ENCODE data around the gene ADSS2. TPM values are rescaled to one million over a fixed set of nuclear protein-coding genes. Genes with fewer than 3 reads are reported as not detected.
"Not testable (repeated sequence)": the region's sequence is repeated elsewhere in the genome, so short reads cannot be mapped to it uniquely, and the experiment has no call there.

Gene ADSS2
- total RNA-seq: 74.5 and 78.1 TPM in 2 replicates

DNA sequence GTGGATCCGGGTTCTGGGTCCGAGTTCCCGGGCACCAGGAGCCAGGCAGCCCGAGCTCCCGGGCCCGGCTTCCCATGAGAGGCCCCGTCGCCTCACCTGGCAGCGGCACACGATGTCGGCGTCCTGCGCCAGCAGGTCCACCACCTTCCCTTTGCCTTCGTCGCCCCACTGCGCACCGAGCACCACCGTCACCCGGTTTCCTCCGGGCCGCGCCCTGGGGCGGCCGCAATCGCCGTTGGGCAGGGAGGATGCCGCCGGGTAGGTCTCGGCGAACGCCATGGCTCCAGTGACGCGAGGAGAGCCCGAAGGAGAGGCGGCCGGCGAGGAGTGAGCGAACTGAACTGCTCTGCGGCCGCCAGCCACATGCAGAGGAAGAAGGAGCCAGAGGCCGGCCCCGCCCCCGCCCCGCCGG is at the start of gene ADSS2:
Gene ADSS2, minus strand, starts transcription at position 371 of the 412 bp plus-strand sequence. Its CDS starts 92 bp downstream, at position 279.
- Mint-ChIP-seq H3K4me3 (peak within 1 kb of the TSS; percentile 95), H3K36me3 (ENCODE audit: low read depth) (peaks cover 33% of the 10 kb centered on the region), H3K4me1 (ENCODE audit: low read depth) (peaks cover 48% of the 10 kb centered on the region), H3K27me3 (ENCODE audit: insufficient read depth) (no peaks in the 10 kb centered on the region), H3K9me3 (peaks cover 9% of the 10 kb centered on the region), H3K27ac (peak within 1 kb of the TSS; percentile 96)
- DNase-seq (ENCODE audit: low spot score): no peak
- intact Hi-C loops (cut with micrococcal nuclease): loop anchor here (2.0 to 5.0 kb wide), 5 partner anchors 403 to 1349 kb away; no protein-coding TSS in a partner anchor

DNA sequence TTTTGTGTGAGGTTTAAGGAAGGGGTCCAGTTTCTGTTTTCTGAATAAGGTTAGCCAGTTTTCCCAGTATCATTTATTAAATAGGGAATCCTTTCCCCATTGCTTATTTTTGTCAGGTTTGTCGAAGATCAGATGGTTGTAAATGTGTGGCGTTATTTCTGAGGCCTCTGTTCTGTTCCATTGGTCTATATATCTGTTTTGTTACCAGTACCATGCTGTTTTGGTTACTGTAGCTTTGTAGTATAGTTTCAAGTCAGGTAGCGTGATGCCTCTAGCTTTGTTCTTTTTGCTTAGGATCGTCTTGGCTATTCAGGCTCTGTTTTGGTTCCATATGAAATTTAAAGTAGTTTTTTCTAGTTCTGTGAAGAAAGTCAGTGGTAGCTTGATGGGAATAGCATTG is 48.8 kb upstream of the ADSS2 start:
- peaks cover 15% of the 10 kb centered on the region for H3K9me3 Mint-ChIP-seq
- H3K4me3 Mint-ChIP-seq; H3K27ac Mint-ChIP-seq; H3K36me3 Mint-ChIP-seq (ENCODE audit: low read depth); H3K4me1 Mint-ChIP-seq (ENCODE audit: low read depth); intact Hi-C loops (cut with micrococcal nuclease); H3K27me3 Mint-ChIP-seq (ENCODE audit: insufficient read depth); DNase-seq (ENCODE audit: low spot score): not testable (repeated sequence)

DNA sequence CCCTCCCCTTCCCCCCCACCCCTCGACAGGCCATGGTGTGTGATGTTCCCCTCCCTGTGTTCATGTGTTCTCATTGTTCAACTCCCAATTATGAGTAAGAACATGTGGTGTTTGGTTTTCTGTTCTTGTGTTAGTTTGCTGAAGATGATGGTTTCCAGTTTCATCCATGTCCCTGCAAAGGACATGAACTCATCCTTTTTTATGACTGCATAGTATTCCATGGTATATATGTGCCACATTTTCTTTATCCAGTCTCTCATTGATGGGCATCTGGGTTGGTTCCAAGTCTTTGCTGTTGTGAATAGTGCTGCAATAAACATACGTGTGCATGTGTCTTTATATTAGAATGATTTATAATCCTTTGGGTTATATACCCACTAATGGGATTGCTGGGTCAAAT is 47.8 kb upstream of the ADSS2 start:
- H3K27ac Mint-ChIP-seq; H3K4me3 Mint-ChIP-seq; H3K27me3 Mint-ChIP-seq (ENCODE audit: insufficient read depth); DNase-seq (ENCODE audit: low spot score); H3K36me3 Mint-ChIP-seq (ENCODE audit: low read depth); intact Hi-C loops (cut with micrococcal nuclease); H3K4me1 Mint-ChIP-seq (ENCODE audit: low read depth): not testable (repeated sequence)
- H3K9me3 Mint-ChIP-seq: peaks cover 15% of the 10 kb centered on the region

DNA sequence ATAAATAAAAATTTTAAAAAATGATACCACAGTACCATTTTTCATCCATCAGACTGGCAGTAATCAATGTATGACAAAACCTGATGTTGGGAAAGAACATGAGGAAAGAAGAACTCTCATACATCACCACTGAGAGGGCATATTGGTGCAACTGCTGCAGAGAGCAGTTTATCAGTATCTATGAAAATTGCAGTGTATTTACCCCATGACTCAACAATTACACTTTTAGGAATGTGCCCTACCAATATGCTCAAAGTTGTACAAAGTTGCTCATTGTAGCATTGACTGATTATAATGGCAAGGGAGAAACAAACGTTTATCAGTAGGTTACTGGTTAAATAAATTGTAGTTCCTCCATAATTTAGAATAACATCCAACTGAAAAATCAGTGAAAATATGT is 46.1 kb upstream of the ADSS2 start:
- Mint-ChIP-seq H3K9me3 (peaks cover 15% of the 10 kb centered on the region), H3K27me3 (ENCODE audit: insufficient read depth) (peaks cover 2% of the 10 kb centered on the region), H3K27ac (no peak overlapping the region), H3K4me1 (ENCODE audit: low read depth) (no peaks in the 10 kb centered on the region), H3K36me3 (ENCODE audit: low read depth) (no peaks in the 10 kb centered on the region), H3K4me3 (no peak overlapping the region)
- DNase-seq (ENCODE audit: low spot score): no peak
- intact Hi-C loops (cut with micrococcal nuclease): no loop called here

DNA sequence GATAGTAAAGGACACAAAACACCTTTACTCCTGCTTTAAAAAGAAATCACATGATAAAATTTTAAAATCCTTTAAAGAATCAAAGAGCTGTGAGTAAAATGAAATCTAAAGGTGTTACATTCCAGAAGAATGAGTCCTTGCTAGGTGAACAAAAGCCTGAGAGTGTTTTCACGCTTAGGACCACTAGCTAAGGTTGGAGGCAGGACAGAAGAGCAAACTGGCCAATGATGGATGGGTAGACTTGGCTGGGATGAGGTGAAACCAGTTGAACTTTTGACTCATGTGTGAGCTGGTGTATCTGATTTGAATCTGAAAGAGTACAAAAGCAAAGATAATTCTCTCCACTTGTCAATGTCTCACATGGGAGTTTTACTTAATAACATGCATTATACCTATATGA is 44.5 kb upstream of the ADSS2 start:
- intact Hi-C loops (cut with micrococcal nuclease): no loop called here
- Mint-ChIP-seq H3K9me3 (peaks cover 10% of the 10 kb centered on the region), H3K27ac (no peak overlapping the region), H3K27me3 (ENCODE audit: insufficient read depth) (peaks cover 2% of the 10 kb centered on the region), H3K4me1 (ENCODE audit: low read depth) (no peaks in the 10 kb centered on the region), H3K4me3 (no peak overlapping the region), H3K36me3 (ENCODE audit: low read depth) (no peaks in the 10 kb centered on the region)
- DNase-seq (ENCODE audit: low spot score): no peak

DNA sequence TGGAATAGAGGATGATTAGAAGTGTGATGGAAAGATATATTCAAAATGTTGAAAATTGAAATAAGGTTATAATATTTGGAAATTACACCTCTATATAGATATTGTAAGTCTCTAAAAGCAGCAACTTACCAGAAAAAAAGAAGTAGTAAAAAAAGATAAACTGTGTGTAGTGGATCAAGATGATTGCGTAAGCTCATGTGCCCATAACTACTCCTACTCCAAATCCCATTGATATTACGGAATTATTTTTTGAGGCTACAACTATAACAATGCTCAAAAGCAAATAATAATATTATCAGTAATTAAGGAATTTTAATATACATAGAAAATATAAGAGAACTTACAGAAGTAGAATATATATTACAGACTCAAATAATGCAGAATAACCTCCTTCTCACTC is 42.9 kb upstream of the ADSS2 start:
- Mint-ChIP-seq H3K9me3 (no peaks in the 10 kb centered on the region), H3K27me3 (ENCODE audit: insufficient read depth) (peaks cover 2% of the 10 kb centered on the region), H3K4me1 (ENCODE audit: low read depth) (no peaks in the 10 kb centered on the region), H3K36me3 (ENCODE audit: low read depth) (no peaks in the 10 kb centered on the region), H3K27ac (no peak overlapping the region), H3K4me3 (no peak overlapping the region)
- intact Hi-C loops (cut with micrococcal nuclease): no loop called here
- no peak for DNase-seq (ENCODE audit: low spot score)

DNA sequence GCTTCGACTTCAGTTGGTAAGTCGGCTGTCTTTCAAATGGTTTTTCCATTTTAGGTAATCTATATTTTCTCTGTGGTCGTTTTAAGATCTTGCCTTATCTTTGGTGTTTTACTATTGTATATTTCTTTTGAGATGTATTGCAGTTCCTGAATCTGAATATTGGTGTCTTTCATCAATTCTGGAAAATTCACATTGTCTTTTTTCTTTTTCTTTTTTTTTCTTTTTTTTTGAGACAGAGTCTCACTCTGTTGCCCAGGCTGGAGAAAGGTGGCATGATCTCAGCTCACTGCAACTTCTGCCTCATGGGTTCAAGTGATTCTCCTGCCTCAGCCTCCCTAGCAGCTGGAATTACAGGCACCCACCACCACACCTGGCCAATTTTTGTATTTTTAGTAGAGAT is 33.3 kb upstream of the ADSS2 start:
- H3K4me1 Mint-ChIP-seq (ENCODE audit: low read depth); H3K36me3 Mint-ChIP-seq (ENCODE audit: low read depth); intact Hi-C loops (cut with micrococcal nuclease); H3K27me3 Mint-ChIP-seq (ENCODE audit: insufficient read depth); H3K4me3 Mint-ChIP-seq; H3K9me3 Mint-ChIP-seq; DNase-seq (ENCODE audit: low spot score); H3K27ac Mint-ChIP-seq: not testable (repeated sequence)

DNA sequence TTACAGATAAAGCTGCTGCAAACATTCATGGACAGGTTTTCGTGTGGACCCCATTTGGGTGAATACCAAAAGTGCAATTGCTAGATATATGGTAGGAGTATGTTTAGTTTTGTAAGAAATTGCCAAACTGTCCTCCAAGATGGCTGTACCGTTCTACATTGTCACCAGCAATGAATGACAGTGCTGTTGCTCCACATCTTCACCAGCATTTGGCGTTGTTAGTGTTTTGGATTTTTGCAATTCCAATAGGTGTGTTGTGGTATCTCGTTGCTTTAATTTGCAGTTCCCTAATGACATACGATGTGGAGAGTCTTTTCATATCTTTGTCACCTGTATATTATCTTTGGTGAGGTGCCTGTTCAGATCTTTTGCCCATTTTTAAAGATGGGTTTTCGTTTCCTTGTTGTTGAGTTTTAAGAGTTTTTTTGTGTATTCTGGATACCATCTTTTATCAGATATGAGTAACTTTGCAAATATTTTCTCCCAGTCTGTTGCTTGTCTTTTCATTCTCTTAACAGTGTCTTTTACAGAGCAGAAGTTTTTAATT is 21.4 kb upstream of the ADSS2 start:
- intact Hi-C loops (cut with micrococcal nuclease): no loop called here

DNA sequence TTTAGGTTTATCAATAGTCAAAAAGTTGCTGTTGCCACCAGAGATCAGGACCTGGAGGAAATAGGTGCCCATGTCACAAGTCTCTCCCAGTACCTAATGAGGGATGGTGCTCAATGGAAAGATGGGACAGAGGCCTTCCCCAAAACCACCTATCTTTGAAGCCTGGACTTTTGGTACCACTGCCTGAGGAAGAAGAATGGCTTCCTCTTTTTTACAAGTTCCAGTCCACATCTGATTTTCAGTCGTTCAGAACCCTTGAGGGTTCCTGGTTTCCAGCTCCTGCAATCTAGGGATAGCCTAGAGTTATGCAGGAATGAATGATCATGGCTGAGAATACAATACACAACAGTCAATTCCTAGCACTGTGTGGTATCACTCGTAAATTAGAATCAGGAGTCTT is 15.0 kb upstream of the ADSS2 start:
- intact Hi-C loops (cut with micrococcal nuclease): no loop called here
- no peak for DNase-seq (ENCODE audit: low spot score)
- Mint-ChIP-seq H3K36me3 (ENCODE audit: low read depth) (no peaks in the 10 kb centered on the region), H3K4me3 (no peak overlapping the region), H3K27me3 (ENCODE audit: insufficient read depth) (peaks cover 4% of the 10 kb centered on the region), H3K4me1 (ENCODE audit: low read depth) (peaks cover 3% of the 10 kb centered on the region), H3K27ac (no peak overlapping the region), H3K9me3 (no peaks in the 10 kb centered on the region)

More for the DNA sequence above, 21.4 kb upstream of the ADSS2 start:
- no peaks in the 10 kb centered on the region for H3K9me3 Mint-ChIP-seq
- H3K4me1 Mint-ChIP-seq (ENCODE audit: low read depth): no peaks in the 10 kb centered on the region
- DNase-seq (ENCODE audit: low spot score): no peak
- no peak overlapping the region for H3K4me3 Mint-ChIP-seq
- H3K27me3 Mint-ChIP-seq (ENCODE audit: insufficient read depth): peaks cover 14% of the 10 kb centered on the region
- H3K36me3 Mint-ChIP-seq (ENCODE audit: low read depth): no peaks in the 10 kb centered on the region
- H3K27ac Mint-ChIP-seq: no peak overlapping the region

DNA sequence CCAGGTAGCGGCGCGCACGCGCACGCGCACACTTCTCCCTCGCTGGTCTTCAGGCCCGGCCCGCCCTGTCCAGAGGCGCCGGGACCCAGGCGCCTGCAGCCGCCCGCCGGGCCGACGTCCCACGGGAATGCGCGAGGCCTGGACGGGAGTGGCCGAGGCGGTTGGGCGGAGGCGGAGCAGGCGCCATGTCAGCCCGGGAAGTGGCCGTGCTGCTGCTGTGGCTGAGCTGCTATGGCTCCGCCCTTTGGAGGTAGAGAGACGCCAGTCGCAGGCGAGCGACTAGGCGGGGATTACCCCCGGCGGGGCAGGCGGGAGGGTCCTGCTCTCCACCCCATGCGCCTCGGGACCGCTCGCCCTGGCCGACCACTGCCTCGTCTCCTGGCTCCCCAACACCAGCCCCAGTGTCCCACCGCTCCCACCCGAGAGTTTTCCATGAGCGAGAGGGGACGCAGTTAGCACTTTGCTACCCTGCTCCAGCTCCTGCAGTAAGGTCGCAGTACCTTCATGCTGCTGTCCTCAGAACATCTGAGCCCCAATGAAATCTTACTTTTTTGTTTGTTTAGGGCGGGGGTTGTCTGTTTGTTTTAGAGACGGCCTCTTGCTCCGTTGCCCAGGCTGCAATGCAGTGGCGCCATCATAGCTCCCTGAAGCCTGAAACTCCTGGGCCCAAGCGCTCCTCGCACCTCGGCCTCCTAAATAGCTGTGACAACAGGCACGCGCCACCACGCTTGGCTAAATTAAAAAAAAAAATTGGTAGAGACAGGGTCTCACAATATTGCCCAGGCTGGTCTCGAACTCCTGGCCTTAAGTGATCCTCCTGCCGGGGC is 9.7 kb upstream of the ADSS2 start, which contains the start of gene CATSPERE:
Gene CATSPERE, plus strand, starts transcription at position 29 of the 827 bp plus-strand sequence. Its CDS starts 157 bp downstream, at position 186.
- intact Hi-C loops (cut with micrococcal nuclease): loop anchor here (1.0 kb wide), 3 partner anchors 9 to 269 kb away; no protein-coding TSS in a partner anchor
- Mint-ChIP-seq H3K9me3 (peaks cover 9% of the 10 kb centered on the region), H3K4me3 (peak within 1 kb of the TSS; percentile 85), H3K36me3 (ENCODE audit: low read depth) (peaks cover 11% of the 10 kb centered on the region), H3K27me3 (ENCODE audit: insufficient read depth) (no peaks in the 10 kb centered on the region), H3K27ac (peak within 1 kb of the TSS; percentile 87), H3K4me1 (ENCODE audit: low read depth) (peaks cover 21% of the 10 kb centered on the region)
- peak; percentile 74 for DNase-seq (ENCODE audit: low spot score)

DNA sequence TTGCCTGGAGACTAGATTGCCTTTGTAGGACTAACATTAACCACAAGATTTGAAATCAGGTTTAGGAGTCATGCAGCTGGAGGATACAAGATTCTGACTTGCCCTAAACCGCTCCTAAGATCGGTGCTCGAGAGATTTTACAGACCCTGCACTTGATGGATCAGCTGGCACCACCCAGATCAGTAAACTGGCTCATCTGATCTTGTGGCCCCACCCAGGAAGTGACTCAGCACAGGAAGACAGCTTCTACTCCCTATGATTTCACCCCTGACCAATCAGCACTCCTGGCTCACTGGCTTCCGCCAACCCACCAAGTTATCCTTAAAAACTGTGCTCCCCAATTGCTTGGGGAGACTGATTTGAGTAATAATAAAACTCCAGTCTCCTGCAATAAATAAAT is 8.5 kb upstream of the ADSS2 start:
- H3K4me1 Mint-ChIP-seq (ENCODE audit: low read depth): peaks cover 21% of the 10 kb centered on the region
- peak overlapping the region; percentile 63 for H3K4me3 Mint-ChIP-seq
- peaks cover 11% of the 10 kb centered on the region for H3K36me3 Mint-ChIP-seq (ENCODE audit: low read depth)
- H3K27me3 Mint-ChIP-seq (ENCODE audit: insufficient read depth): no peaks in the 10 kb centered on the region
- peaks cover 9% of the 10 kb centered on the region for H3K9me3 Mint-ChIP-seq
- peak overlapping the region; percentile 48 for H3K27ac Mint-ChIP-seq
- no peak for DNase-seq (ENCODE audit: low spot score)
- intact Hi-C loops (cut with micrococcal nuclease): no loop called here

DNA sequence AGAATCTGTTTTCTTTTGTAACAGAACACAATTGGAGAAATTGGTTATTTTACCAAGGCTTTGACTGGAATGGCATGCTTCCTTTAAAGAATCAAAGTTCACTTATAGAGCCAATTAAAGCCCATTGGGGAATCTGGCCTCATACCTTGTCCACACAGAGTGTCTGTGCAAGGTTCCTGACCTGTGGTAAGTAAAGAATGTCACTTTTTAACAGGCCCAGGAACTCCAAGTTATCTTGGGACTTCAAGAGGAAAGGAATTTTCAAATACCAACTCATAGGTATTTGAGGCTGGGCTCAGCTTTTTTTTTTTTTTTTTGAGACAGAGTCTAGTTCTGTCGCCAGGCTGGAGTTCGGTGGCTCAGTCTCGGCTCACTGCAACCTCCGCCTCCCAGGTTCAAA is 7.1 kb upstream of the ADSS2 start:
- intact Hi-C loops (cut with micrococcal nuclease): no loop called here
- H3K27me3 Mint-ChIP-seq (ENCODE audit: insufficient read depth): no peaks in the 10 kb centered on the region
- H3K27ac Mint-ChIP-seq: no peak overlapping the region
- peaks cover 9% of the 10 kb centered on the region for H3K9me3 Mint-ChIP-seq
- no peak for DNase-seq (ENCODE audit: low spot score)
- H3K4me1 Mint-ChIP-seq (ENCODE audit: low read depth): peaks cover 21% of the 10 kb centered on the region
- peaks cover 11% of the 10 kb centered on the region for H3K36me3 Mint-ChIP-seq (ENCODE audit: low read depth)
- no peak overlapping the region for H3K4me3 Mint-ChIP-seq

DNA sequence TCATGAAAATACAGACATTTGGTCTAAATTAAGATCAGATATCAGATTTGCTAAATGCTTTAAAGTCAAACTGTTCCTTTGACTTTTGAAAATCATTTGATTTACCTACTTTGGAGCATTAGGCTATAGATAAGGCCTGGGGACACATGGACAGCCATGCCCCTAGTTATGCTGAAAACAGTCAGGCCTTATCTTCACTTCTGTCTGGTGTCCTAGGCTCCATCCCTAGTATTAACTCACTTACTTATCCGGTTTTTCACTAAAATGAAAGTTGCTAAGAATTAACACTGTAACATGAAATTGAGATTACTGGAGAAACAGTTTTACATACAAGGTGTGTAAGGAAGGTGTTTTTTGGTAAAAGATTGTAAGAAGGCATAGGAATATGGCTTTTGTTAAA is 4.9 kb upstream of the ADSS2 start:
- peaks cover 18% of the 10 kb centered on the region for H3K9me3 Mint-ChIP-seq
- H3K27ac Mint-ChIP-seq: no peak overlapping the region
- no peaks in the 10 kb centered on the region for H3K27me3 Mint-ChIP-seq (ENCODE audit: insufficient read depth)
- intact Hi-C loops (cut with micrococcal nuclease): no loop called here
- no peak for DNase-seq (ENCODE audit: low spot score)
- H3K4me3 Mint-ChIP-seq: no peak overlapping the region
- peaks cover 22% of the 10 kb centered on the region for H3K4me1 Mint-ChIP-seq (ENCODE audit: low read depth)
- H3K36me3 Mint-ChIP-seq (ENCODE audit: low read depth): peaks cover 13% of the 10 kb centered on the region
